ENCODE data around the gene RAB30.

Gene RAB30

GRCh38 chr11:83071567-83072349 is at the start of gene RAB30:
RAB30 (minus strand) TSS chr11:83071897; CDS start chr11:82997316, 74,581 bp downstream.
- peak within 1 kb of the TSS; percentile 97 for H3K4me3 ChIP-seq (ENCODE audit: control insufficient read depth, low read depth, low read length)
- TF ChIP-seq CTCF (IDR thresholded peaks at IDR 0.05; ENCODE audit: control insufficient read depth, insufficient read depth, low read depth, low read length, missing control alignments) = no peak
- peak; percentile 99 for DNase-seq (ENCODE audit: low read depth)

DNA sequence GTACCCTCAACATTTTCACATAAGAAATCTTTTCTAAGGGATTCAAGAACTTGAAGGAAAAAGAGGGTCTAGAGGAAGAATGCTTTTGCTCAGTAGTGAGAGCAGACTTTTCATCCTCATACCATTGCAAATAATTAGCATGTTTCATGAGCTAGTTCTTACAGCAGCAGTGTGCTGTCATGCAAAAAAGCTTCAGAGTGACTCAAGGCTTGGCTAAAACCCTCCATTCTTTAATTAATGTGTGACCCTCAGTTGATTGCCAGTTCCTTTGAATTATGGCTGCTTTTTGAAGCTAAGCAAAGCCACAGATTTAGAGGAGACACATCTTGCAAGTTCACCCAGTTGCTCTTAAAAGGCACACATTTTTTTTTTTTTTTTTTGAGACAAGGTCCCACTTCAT is 48.6 kb upstream of the RAB30 start:
- DNase-seq (ENCODE audit: low read depth) = no peak
- no peak for TF ChIP-seq CTCF (IDR thresholded peaks at IDR 0.05; ENCODE audit: control insufficient read depth, insufficient read depth, low read depth, low read length, missing control alignments)
- H3K4me3 ChIP-seq (ENCODE audit: control insufficient read depth, low read depth, low read length) = no peak overlapping the region

- no peak for TF ChIP-seq CTCF (IDR thresholded peaks at IDR 0.05; ENCODE audit: control insufficient read depth, insufficient read depth, low read depth, low read length, missing control alignments)
- H3K4me3 ChIP-seq (ENCODE audit: control insufficient read depth, low read depth, low read length) = no peak overlapping the region
- no peak for DNase-seq (ENCODE audit: low read depth)
These were observed 47.5 kb upstream of the RAB30 start for GRCh38 chr11:83119216-83119615.

GRCh38 chr11:83118814-83119213 is 47.1 kb upstream of the RAB30 start:
- no peak for DNase-seq (ENCODE audit: low read depth)
- TF ChIP-seq CTCF (IDR thresholded peaks at IDR 0.05; ENCODE audit: control insufficient read depth, insufficient read depth, low read depth, low read length, missing control alignments) = no peak
- H3K4me3 ChIP-seq (ENCODE audit: control insufficient read depth, low read depth, low read length) = no peak overlapping the region

GRCh38 chr11:83116015-83116641 is 44.4 kb upstream of the RAB30 start:
- TF ChIP-seq CTCF (IDR thresholded peaks at IDR 0.05; ENCODE audit: control insufficient read depth, insufficient read depth, low read depth, low read length, missing control alignments) = no peak

GRCh38 chr11:83115551-83115950 is 43.9 kb upstream of the RAB30 start:
- no peak for DNase-seq (ENCODE audit: low read depth)
- no peak overlapping the region for H3K4me3 ChIP-seq (ENCODE audit: control insufficient read depth, low read depth, low read length)
- TF ChIP-seq CTCF (IDR thresholded peaks at IDR 0.05; ENCODE audit: control insufficient read depth, insufficient read depth, low read depth, low read length, missing control alignments) = no peak

More at GRCh38 chr11:83116015-83116641, 44.4 kb upstream of the RAB30 start:
- no peak overlapping the region for H3K4me3 ChIP-seq (ENCODE audit: control insufficient read depth, low read depth, low read length)
- no peak for DNase-seq (ENCODE audit: low read depth)

Measured in AG09309 (cell line).